ENCODE measurements around the gene LIM2. TPM values are rescaled to one million over a fixed set of nuclear protein-coding genes. Genes with fewer than 3 reads are reported as not detected.
A peak's percentile ranks its signal among the peaks of the same experiment; 100 is the strongest.

The LIM2 gene
- total and polyA plus RNA-seq, 9 of the 15 experiments (the other 6 are each of a cell fraction or from before 2014, with no cell fraction given) = 0.07 to 0.45 (median 0.18) TPM; not detected in 4

DNA sequence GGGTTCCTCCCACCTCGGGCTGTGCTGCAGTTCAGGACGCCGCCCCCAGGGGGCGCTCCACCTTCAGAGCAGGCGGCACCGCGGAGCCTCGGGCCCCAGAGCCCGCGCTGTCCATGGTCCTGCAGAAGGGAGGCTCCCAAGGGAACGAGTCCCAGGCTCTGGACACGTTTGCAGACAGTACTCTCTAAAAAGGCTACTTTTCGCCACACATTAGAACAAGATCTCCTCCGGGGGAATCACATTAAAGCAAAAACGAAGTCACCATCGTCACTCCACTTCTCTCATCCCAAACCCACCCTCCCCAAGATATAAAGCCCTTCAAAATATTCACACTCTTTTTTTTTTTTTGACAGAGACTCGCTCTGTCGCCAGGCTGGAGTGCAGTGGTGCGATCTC, 34.3 kb upstream of the LIM2 start (continued):
- TF ChIP-seq, protein P1, sequence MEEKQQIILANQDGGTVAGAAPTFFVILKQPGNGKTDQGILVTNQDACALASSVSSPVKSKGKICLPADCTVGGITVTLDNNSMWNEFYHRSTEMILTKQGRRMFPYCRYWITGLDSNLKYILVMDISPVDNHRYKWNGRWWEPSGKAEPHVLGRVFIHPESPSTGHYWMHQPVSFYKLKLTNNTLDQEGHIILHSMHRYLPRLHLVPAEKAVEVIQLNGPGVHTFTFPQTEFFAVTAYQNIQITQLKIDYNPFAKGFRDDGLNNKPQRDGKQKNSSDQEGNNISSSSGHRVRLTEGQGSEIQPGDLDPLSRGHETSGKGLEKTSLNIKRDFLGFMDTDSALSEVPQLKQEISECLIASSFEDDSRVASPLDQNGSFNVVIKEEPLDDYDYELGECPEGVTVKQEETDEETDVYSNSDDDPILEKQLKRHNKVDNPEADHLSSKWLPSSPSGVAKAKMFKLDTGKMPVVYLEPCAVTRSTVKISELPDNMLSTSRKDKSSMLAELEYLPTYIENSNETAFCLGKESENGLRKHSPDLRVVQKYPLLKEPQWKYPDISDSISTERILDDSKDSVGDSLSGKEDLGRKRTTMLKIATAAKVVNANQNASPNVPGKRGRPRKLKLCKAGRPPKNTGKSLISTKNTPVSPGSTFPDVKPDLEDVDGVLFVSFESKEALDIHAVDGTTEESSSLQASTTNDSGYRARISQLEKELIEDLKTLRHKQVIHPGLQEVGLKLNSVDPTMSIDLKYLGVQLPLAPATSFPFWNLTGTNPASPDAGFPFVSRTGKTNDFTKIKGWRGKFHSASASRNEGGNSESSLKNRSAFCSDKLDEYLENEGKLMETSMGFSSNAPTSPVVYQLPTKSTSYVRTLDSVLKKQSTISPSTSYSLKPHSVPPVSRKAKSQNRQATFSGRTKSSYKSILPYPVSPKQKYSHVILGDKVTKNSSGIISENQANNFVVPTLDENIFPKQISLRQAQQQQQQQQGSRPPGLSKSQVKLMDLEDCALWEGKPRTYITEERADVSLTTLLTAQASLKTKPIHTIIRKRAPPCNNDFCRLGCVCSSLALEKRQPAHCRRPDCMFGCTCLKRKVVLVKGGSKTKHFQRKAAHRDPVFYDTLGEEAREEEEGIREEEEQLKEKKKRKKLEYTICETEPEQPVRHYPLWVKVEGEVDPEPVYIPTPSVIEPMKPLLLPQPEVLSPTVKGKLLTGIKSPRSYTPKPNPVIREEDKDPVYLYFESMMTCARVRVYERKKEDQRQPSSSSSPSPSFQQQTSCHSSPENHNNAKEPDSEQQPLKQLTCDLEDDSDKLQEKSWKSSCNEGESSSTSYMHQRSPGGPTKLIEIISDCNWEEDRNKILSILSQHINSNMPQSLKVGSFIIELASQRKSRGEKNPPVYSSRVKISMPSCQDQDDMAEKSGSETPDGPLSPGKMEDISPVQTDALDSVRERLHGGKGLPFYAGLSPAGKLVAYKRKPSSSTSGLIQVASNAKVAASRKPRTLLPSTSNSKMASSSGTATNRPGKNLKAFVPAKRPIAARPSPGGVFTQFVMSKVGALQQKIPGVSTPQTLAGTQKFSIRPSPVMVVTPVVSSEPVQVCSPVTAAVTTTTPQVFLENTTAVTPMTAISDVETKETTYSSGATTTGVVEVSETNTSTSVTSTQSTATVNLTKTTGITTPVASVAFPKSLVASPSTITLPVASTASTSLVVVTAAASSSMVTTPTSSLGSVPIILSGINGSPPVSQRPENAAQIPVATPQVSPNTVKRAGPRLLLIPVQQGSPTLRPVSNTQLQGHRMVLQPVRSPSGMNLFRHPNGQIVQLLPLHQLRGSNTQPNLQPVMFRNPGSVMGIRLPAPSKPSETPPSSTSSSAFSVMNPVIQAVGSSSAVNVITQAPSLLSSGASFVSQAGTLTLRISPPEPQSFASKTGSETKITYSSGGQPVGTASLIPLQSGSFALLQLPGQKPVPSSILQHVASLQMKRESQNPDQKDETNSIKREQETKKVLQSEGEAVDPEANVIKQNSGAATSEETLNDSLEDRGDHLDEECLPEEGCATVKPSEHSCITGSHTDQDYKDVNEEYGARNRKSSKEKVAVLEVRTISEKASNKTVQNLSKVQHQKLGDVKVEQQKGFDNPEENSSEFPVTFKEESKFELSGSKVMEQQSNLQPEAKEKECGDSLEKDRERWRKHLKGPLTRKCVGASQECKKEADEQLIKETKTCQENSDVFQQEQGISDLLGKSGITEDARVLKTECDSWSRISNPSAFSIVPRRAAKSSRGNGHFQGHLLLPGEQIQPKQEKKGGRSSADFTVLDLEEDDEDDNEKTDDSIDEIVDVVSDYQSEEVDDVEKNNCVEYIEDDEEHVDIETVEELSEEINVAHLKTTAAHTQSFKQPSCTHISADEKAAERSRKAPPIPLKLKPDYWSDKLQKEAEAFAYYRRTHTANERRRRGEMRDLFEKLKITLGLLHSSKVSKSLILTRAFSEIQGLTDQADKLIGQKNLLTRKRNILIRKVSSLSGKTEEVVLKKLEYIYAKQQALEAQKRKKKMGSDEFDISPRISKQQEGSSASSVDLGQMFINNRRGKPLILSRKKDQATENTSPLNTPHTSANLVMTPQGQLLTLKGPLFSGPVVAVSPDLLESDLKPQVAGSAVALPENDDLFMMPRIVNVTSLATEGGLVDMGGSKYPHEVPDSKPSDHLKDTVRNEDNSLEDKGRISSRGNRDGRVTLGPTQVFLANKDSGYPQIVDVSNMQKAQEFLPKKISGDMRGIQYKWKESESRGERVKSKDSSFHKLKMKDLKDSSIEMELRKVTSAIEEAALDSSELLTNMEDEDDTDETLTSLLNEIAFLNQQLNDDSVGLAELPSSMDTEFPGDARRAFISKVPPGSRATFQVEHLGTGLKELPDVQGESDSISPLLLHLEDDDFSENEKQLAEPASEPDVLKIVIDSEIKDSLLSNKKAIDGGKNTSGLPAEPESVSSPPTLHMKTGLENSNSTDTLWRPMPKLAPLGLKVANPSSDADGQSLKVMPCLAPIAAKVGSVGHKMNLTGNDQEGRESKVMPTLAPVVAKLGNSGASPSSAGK (IDR thresholded peaks at IDR 0.05) = no peak
- TF ChIP-seq ZNF766 (CRISPR knock-in tag; conservative IDR thresholded peaks at IDR 0.05) (peak; percentile 81), ZNF584 (CRISPR knock-in tag; IDR thresholded peaks at IDR 0.05; ENCODE audit: low read depth) (no peak), ZNF121 (CRISPR knock-in tag; conservative IDR thresholded peaks at IDR 0.05) (peak; percentile 58; the same call in 1 of the 2 replicates), NCOA1 (IDR thresholded peaks at IDR 0.05; ENCODE audit: low read depth) (peak; percentile 69), NR2C2 (CRISPR knock-in tag; IDR thresholded peaks at IDR 0.05) (peak; percentile 86), NR2C2 (tag; IDR thresholded peaks at IDR 0.05) (no peak), RUNX1 (IDR thresholded peaks at IDR 0.05; ENCODE audit: low read depth) (0 out of 2 replicates have a peak, but pooled peaks have one; percentile 39), ZNF24 (IDR thresholded peaks at IDR 0.05) (peak; percentile 79), NR2C1 (IDR thresholded peaks at IDR 0.05) (no peak), NR2C1 (tag; IDR thresholded peaks at IDR 0.05) (peak; percentile 40; the same call in 1 of the 2 replicates), CCNT2 (IDR thresholded peaks at IDR 0.05; ENCODE audit: borderline replicate concordance, extremely low read depth, insufficient read length, low read depth, low read length) (peak; percentile 57), SRSF1 (IDR thresholded peaks at IDR 0.05; ENCODE audit: low read depth, low read length) (no peak), CEBPG (CRISPR knock-in tag; IDR thresholded peaks at IDR 0.05) (0 out of 2 replicates have a peak, but pooled peaks have one; percentile 42), CEBPG (tag; conservative IDR thresholded peaks at IDR 0.05 in 1 of 2, IDR thresholded peaks at IDR 0.05 in 1 of 2) (no peak), CC2D1A (IDR thresholded peaks at IDR 0.05) (peak; percentile 89), SRF (CRISPR knock-in tag; IDR thresholded peaks at IDR 0.05) (peak in 1 of 2 experiments; percentile 90; a peak in 2 of 4 replicates)
